GM12878 (cell line): ENCODE measurements around the gene CATSPERZ. TPM values are rescaled to one million over a fixed set of nuclear protein-coding genes. Genes with fewer than 3 reads are reported as not detected.

Experiments
- ATAC-seq: fragments of 200-7000 bp; cut with Tn5 transposase; 3 replicates; pipeline ENCODE4 v1.9.1; 2020; ENCODE audit warnings: mild to moderate bottlenecking, moderate library complexity
- BruUV-seq: library from RNA; stranded (reverse); fragments of 400-500 nt; replicated peaks from 2 replicates; lab custom pipeline; 2021; lab: Mats Ljungman, UMichigan
- CTCF ChIA-PET: fragments of 300-600 bp; sonication (Branson Sonifier 250); formaldehyde crosslinking; extraction: SDS; loops from one replicate; lab custom pipeline; 2021; ENCODE audit warnings: inconsistent platforms; lab: Yijun Ruan, JAX
- POLR2A ChIA-PET: fragments of 350-600 bp; formaldehyde crosslinking; extraction: SDS; loops from one replicate; lab custom pipeline; 2021; ENCODE audit warnings: inconsistent platforms; lab: Charles Lee
- RAD21 ChIA-PET: fragments of 300-600 bp; sonication (Branson Sonifier 250); formaldehyde crosslinking; loops from one replicate; lab custom pipeline; 2023; ENCODE audit warnings: antibody characterized with exemption; ENCODE audit not compliant: unreplicated experiment; lab: Charles Lee
- SMC1A ChIA-PET: fragments of 300-600 bp; sonication (Branson Sonifier 250); formaldehyde crosslinking; loops from one replicate; lab custom pipeline; 2023; ENCODE audit not compliant: unreplicated experiment, uncharacterized antibody; lab: Charles Lee
- DNase-seq: peaks from one replicate; pipeline ENCODE4 v3.0.0-alpha.2; 2011; ENCODE audit warnings: low read depth, low spot score
- FAIRE-seq: peaks from 3 replicates; lab custom pipeline; 2011; peaks lifted over from hg19 to GRCh38; lab: Jason Lieb, UNC
- H2AFZ ChIP-seq: 2 replicates; pipeline ENCODE4 v1.6.0; 2011; ENCODE audit warnings: low read depth, low read length, control low read depth; ENCODE audit not compliant: control insufficient read depth
- H3K27ac ChIP-seq: 2 replicates; pipeline ENCODE4 v1.5.1; 2011; ENCODE audit warnings: control low read depth; ENCODE audit not compliant: control insufficient read depth, insufficient read depth
- H3K27me3 ChIP-seq, 2 experiments: replicated peaks in 1 of 2; 2 replicates each; pipeline versions ENCODE4 v1.6.0 to v1.6.1; 2011; ENCODE audit warnings: low read length in 1 of 2; ENCODE audit not compliant: control insufficient read depth in 2 of 2, insufficient read depth in 2 of 2
- H3K36me3 ChIP-seq, 2 experiments: 2 replicates each; pipeline ENCODE4 v1.5.1; 2011; ENCODE audit warnings: low read length in 1 of 2; ENCODE audit not compliant: control insufficient read depth in 2 of 2, insufficient read depth in 2 of 2
- H3K4me1 ChIP-seq: 2 replicates; pipeline ENCODE4 v1.6.1; 2011; ENCODE audit warnings: mild to moderate bottlenecking, low read length, moderate library complexity, mixed read lengths; ENCODE audit not compliant: control insufficient read depth, insufficient read depth
- H3K4me2 ChIP-seq: 2 replicates; pipeline ENCODE4 v1.6.0; 2011; ENCODE audit warnings: control low read depth; ENCODE audit not compliant: control insufficient read depth, insufficient read depth
- H3K4me3 ChIP-seq: fragments of 200-600 bp; sonication (generic); 2 replicates; pipeline ENCODE4 v1.5.1; 2016
- H3K79me2 ChIP-seq: 2 replicates; pipeline ENCODE4 v1.6.0; 2011; ENCODE audit warnings: low read length; ENCODE audit not compliant: control insufficient read depth, insufficient read depth
- H3K9ac ChIP-seq: 2 replicates; pipeline ENCODE4 v1.8.0; 2011; ENCODE audit warnings: low read length, control low read depth, mixed read lengths; ENCODE audit not compliant: control insufficient read depth, insufficient read depth
- H3K9me3 ChIP-seq: replicated peaks from 3 replicates; pipeline ENCODE4 v1.5.1; 2011; ENCODE audit warnings: mild to moderate bottlenecking, low read length; ENCODE audit not compliant: control insufficient read depth, insufficient read depth
- H4K20me1 ChIP-seq: 2 replicates; pipeline ENCODE4 v1.6.0; 2011; ENCODE audit not compliant: control insufficient read depth, insufficient read depth
- CHD1 ChIP-seq: IDR thresholded peaks from 2 replicates; pipeline ENCODE4 v1.6.1; 2012; ENCODE audit warnings: low read depth, low read length, improper control_type of control experiment
- CREM ChIP-seq: IDR thresholded peaks from 2 replicates; pipeline ENCODE4 v1.6.1; 2014; ENCODE audit warnings: antibody characterized with exemption, low read depth
- GABPA ChIP-seq: IDR thresholded peaks from 2 replicates; pipeline ENCODE4 v1.6.1; 2014; ENCODE audit warnings: antibody characterized with exemption, low read depth, mild to moderate bottlenecking, inconsistent platforms
- HCFC1 ChIP-seq: fragments of 150-350 bp; IDR thresholded peaks from 2 replicates; pipeline ENCODE4 v1.6.1; 2014; ENCODE audit warnings: low read length
- IKZF1 ChIP-seq: fragments of 450-650 bp; conservative IDR thresholded peaks from 2 replicates; pipeline ENCODE4 v1.6.1; 2017; ENCODE audit warnings: antibody characterized with exemption, mild to moderate bottlenecking
- MEF2B ChIP-seq: fragments of 450-650 bp; IDR thresholded peaks from 2 replicates; pipeline ENCODE4 v1.6.1; 2018; ENCODE audit warnings: mild to moderate bottlenecking, moderate library complexity; ENCODE audit not compliant: partially characterized antibody, poor library complexity, severe bottlenecking
- RB1 ChIP-seq: fragments of 450-650 bp; formaldehyde crosslinking; IDR thresholded peaks from 2 replicates; pipeline ENCODE4 v1.6.1; 2017; ENCODE audit warnings: mild to moderate bottlenecking, borderline replicate concordance
- RFX5 ChIP-seq: IDR thresholded peaks from 2 replicates; pipeline ENCODE4 v1.6.1; 2011; ENCODE audit warnings: low read depth, low read length, improper control_type of control experiment
- SMC3 ChIP-seq: IDR thresholded peaks from 2 replicates; pipeline ENCODE4 v1.6.1; 2011; ENCODE audit warnings: low read length, improper control_type of control experiment, borderline replicate concordance
- TARDBP ChIP-seq: IDR thresholded peaks from 2 replicates; pipeline ENCODE4 v1.6.1; 2016; ENCODE audit warnings: borderline replicate concordance
- WGBS: methylation state at CpG from one replicate; pipeline ENCODE4 v1.1.6; 2016; ENCODE audit warnings: low lambda C conversion rate; ENCODE audit not compliant: insufficient replicate concordance, insufficient coverage; ENCODE audit errors: missing lambda C conversion rate; 5-methylcytosine and 5-hydroxymethylcytosine counted together
- in situ Hi-C: fragments of 300-500 bp; cut with MboI; formaldehyde crosslinking; loops from 9 replicates; pipeline ENCODE4 v1.14.3; 2018; ENCODE audit warnings: mixed read lengths
- intact Hi-C: fragments of 100-400 bp; cut with micrococcal nuclease; formaldehyde crosslinking; loops from one replicate; pipeline ENCODE4 v1.14.2; 2022; ENCODE audit not compliant: unreplicated experiment
- polyA plus RNA-seq, 11 experiments: library from polyadenylated mRNA; depleted of rRNA in 4 of 11; unstranded in 6 of 11; stranded (reverse) in 5 of 11; fragments of >200 nt; fragmentation: Nextera tagmentation in 4 of 11; fragmentation: Illumina TruSeq in 1 of 11; extraction: Ambion mirVana in 4 of 11; extraction: Trizol in 1 of 11; gene quantifications; 1 replicate in 1 of 11; 2 replicates in 10 of 11; pipeline versions ENCODE4 v1.2.1 to v1.2.3, GENCODE V29; 2011 to 2016; ENCODE audit warnings: inconsistent platforms in 2 of 11, missing spikeins in 2 of 11, low read depth in 1 of 11
- total RNA-seq, 4 experiments: library from RNA; depleted of rRNA in 3 of 4; stranded (reverse); fragments of >200 nt in 3 of 4; fragmentation: Illumina TruSeq in 1 of 4; extraction: Trizol in 1 of 4; gene quantifications; 2 replicates each; pipeline versions ENCODE4 v1.2.1 to v1.2.3, GENCODE V29; 2013 to 2021
- TF ChIP-seq, protein P1 (sequence below): fragments of 450-650 bp; formaldehyde crosslinking; IDR thresholded peaks from 2 replicates; pipeline ENCODE4 v1.4.0; 2020; ENCODE audit warnings: mild to moderate bottlenecking, moderate library complexity
- TF ChIP-seq, protein P2 (sequence below): fragments of 450-650 bp; IDR thresholded peaks from 2 replicates; pipeline ENCODE4 v1.6.1; 2017; ENCODE audit warnings: antibody characterized with exemption, mild to moderate bottlenecking, moderate library complexity

Gene CATSPERZ
- total and polyA plus RNA-seq, 10 of the 15 experiments (the other 5 are each of a cell fraction or from before 2014, with no cell fraction given): 0.12 to 0.31 TPM; not detected in 8

GRCh38 chr11:64292460-64293254, 7.5 kb upstream of the CATSPERZ start:
- in situ Hi-C loops (no loop called here), intact Hi-C loops (no loop called here)
- peaks cover 9 to 16% of the 10 kb centered on the region in 2 experiments for H3K27me3 ChIP-seq
- no peaks in the 10 kb centered on the region for H3K4me1 ChIP-seq
- TF ChIP-seq TARDBP (no peak), HCFC1 (no peak), RFX5 (no peak), IKZF1 (no peak), MEF2B (no peak), CREM (no peak), GABPA (no peak), CHD1 (no peak), RB1 (no peak), SMC3 (no peak)
- TF ChIP-seq, protein P1, sequence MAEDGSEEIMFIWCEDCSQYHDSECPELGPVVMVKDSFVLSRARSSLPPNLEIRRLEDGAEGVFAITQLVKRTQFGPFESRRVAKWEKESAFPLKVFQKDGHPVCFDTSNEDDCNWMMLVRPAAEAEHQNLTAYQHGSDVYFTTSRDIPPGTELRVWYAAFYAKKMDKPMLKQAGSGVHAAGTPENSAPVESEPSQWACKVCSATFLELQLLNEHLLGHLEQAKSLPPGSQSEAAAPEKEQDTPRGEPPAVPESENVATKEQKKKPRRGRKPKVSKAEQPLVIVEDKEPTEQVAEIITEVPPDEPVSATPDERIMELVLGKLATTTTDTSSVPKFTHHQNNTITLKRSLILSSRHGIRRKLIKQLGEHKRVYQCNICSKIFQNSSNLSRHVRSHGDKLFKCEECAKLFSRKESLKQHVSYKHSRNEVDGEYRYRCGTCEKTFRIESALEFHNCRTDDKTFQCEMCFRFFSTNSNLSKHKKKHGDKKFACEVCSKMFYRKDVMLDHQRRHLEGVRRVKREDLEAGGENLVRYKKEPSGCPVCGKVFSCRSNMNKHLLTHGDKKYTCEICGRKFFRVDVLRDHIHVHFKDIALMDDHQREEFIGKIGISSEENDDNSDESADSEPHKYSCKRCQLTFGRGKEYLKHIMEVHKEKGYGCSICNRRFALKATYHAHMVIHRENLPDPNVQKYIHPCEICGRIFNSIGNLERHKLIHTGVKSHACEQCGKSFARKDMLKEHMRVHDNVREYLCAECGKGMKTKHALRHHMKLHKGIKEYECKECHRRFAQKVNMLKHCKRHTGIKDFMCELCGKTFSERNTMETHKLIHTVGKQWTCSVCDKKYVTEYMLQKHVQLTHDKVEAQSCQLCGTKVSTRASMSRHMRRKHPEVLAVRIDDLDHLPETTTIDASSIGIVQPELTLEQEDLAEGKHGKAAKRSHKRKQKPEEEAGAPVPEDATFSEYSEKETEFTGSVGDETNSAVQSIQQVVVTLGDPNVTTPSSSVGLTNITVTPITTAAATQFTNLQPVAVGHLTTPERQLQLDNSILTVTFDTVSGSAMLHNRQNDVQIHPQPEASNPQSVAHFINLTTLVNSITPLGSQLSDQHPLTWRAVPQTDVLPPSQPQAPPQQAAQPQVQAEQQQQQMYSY: no peak
- TF ChIP-seq, protein P2, sequence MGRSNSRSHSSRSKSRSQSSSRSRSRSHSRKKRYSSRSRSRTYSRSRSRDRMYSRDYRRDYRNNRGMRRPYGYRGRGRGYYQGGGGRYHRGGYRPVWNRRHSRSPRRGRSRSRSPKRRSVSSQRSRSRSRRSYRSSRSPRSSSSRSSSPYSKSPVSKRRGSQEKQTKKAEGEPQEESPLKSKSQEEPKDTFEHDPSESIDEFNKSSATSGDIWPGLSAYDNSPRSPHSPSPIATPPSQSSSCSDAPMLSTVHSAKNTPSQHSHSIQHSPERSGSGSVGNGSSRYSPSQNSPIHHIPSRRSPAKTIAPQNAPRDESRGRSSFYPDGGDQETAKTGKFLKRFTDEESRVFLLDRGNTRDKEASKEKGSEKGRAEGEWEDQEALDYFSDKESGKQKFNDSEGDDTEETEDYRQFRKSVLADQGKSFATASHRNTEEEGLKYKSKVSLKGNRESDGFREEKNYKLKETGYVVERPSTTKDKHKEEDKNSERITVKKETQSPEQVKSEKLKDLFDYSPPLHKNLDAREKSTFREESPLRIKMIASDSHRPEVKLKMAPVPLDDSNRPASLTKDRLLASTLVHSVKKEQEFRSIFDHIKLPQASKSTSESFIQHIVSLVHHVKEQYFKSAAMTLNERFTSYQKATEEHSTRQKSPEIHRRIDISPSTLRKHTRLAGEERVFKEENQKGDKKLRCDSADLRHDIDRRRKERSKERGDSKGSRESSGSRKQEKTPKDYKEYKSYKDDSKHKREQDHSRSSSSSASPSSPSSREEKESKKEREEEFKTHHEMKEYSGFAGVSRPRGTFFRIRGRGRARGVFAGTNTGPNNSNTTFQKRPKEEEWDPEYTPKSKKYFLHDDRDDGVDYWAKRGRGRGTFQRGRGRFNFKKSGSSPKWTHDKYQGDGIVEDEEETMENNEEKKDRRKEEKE: no peak
- H3K9me3 ChIP-seq: no peaks in the 10 kb centered on the region
- ChIA-PET POLR2A (interaction anchor here (0.9 kb wide), 1 partner anchor 8 kb away, joined by 3 read pairs; the partner anchor contains the start of gene BAD), SMC1A (no interaction called here), RAD21 (no interaction called here), CTCF (interaction anchor here (0.8 to 1.9 kb wide), 2 partner anchors 9 to 12 kb away, joined by 3 to 10 read pairs; no protein-coding TSS in a partner anchor)
- FAIRE-seq: no peak
- peaks cover 0 to 2% of the 10 kb centered on the region in 2 experiments; a peak in 2 of 4 replicates for H3K36me3 ChIP-seq
- no peak overlapping the region for H3K4me3 ChIP-seq
- H4K20me1 ChIP-seq: no peaks in the 10 kb centered on the region; the same call in 1 of the 2 replicates
- no TSS peak for BruUV-seq
- H3K79me2 ChIP-seq: no peaks in the 10 kb centered on the region
- ATAC-seq: no peak; the same call in 1 of the 3 replicates
- no peak for DNase-seq
- H3K27ac ChIP-seq: no peak overlapping the region
- no peak overlapping the region for H2AFZ ChIP-seq
- H3K9ac ChIP-seq: no peak overlapping the region
- peak overlapping the region; percentile 42; the same call in 1 of the 2 replicates for H3K4me2 ChIP-seq
- 30% methylated on average over 37 of the region's 42 CpGs for WGBS
